Measurements from ENCODE around the gene SYCE3. TPM values are rescaled to one million over a fixed set of nuclear protein-coding genes. Genes with fewer than 3 reads are reported as not detected.
"Not testable (repeated sequence)": the region's sequence is repeated elsewhere in the genome, so short reads cannot be mapped to it uniquely, and the experiment has no call there.

Gene SYCE3
- total RNA-seq, 1 experiment from 2014 or later = not detected

- no peak for TF ChIP-seq EZH2 (IDR thresholded peaks at IDR 0.05; ENCODE audit: borderline replicate concordance, low read depth, low read length, poor library complexity, severe bottlenecking)
- TF ChIP-seq, protein P1, sequence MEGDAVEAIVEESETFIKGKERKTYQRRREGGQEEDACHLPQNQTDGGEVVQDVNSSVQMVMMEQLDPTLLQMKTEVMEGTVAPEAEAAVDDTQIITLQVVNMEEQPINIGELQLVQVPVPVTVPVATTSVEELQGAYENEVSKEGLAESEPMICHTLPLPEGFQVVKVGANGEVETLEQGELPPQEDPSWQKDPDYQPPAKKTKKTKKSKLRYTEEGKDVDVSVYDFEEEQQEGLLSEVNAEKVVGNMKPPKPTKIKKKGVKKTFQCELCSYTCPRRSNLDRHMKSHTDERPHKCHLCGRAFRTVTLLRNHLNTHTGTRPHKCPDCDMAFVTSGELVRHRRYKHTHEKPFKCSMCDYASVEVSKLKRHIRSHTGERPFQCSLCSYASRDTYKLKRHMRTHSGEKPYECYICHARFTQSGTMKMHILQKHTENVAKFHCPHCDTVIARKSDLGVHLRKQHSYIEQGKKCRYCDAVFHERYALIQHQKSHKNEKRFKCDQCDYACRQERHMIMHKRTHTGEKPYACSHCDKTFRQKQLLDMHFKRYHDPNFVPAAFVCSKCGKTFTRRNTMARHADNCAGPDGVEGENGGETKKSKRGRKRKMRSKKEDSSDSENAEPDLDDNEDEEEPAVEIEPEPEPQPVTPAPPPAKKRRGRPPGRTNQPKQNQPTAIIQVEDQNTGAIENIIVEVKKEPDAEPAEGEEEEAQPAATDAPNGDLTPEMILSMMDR (conservative IDR thresholded peaks at IDR 0.05; ENCODE audit: low read depth, low read length) = no peak
- intact Hi-C loops (cut with micrococcal nuclease; ENCODE audit: unreplicated experiment) = no loop called here
- no peak for DNase-seq (ENCODE audit: low spot score)
- ChIA-PET POLR2A (ENCODE audit: low non-redundant PET) (no interaction called here), CTCF (interaction anchor here (1.4 kb wide), 1 partner anchor 9 kb away, joined by 13 read pairs; the partner anchor contains the start of gene SCO2)
- no peaks in the 10 kb centered on the region for H3K36me3 ChIP-seq (ENCODE audit: insufficient read depth, low read length, poor library complexity, severe bottlenecking)
- no peaks in the 10 kb centered on the region for H3K9me3 ChIP-seq (ENCODE audit: low read depth, low read length, poor library complexity, severe bottlenecking)
- peaks cover 23% of the 10 kb centered on the region for H3K4me1 ChIP-seq (ENCODE audit: insufficient read depth, low read length, poor library complexity, severe bottlenecking)
- H3K27me3 ChIP-seq (replicated peaks; ENCODE audit: insufficient read depth, low read depth, low read length, poor library complexity) = peaks cover 18% of the 10 kb centered on the region
- no TSS peak for BruUV-seq (replicated peaks)
- H3K27ac ChIP-seq (ENCODE audit: low read depth, low read length, poor library complexity, severe bottlenecking) = no peak overlapping the region
- no peak overlapping the region for H3K4me3 ChIP-seq (ENCODE audit: low read depth, low read length, poor library complexity, severe bottlenecking)
These were observed 27.6 kb downstream of the SYCE3 start for GRCh38 chr22:50535113-50535512.

- H3K9me3 ChIP-seq (ENCODE audit: low read depth, low read length, poor library complexity, severe bottlenecking); intact Hi-C loops (cut with micrococcal nuclease; ENCODE audit: unreplicated experiment); DNase-seq (ENCODE audit: low spot score); H3K4me3 ChIP-seq (ENCODE audit: low read depth, low read length, poor library complexity, severe bottlenecking); POLR2A ChIA-PET (ENCODE audit: low non-redundant PET); H3K36me3 ChIP-seq (ENCODE audit: insufficient read depth, low read length, poor library complexity, severe bottlenecking); H3K27ac ChIP-seq (ENCODE audit: low read depth, low read length, poor library complexity, severe bottlenecking); CTCF ChIA-PET; BruUV-seq (replicated peaks): not testable (repeated sequence)
- peaks cover 23% of the 10 kb centered on the region for H3K27me3 ChIP-seq (replicated peaks; ENCODE audit: insufficient read depth, low read depth, low read length, poor library complexity)
- peaks cover 17% of the 10 kb centered on the region for H3K4me1 ChIP-seq (ENCODE audit: insufficient read depth, low read length, poor library complexity, severe bottlenecking)
These were observed 28.6 kb downstream of the SYCE3 start for GRCh38 chr22:50533856-50534711.

- Histone ChIP-seq H3K27ac (ENCODE audit: low read depth, low read length, poor library complexity, severe bottlenecking) (no peak overlapping the region), H3K27me3 (replicated peaks; ENCODE audit: insufficient read depth, low read depth, low read length, poor library complexity) (peaks cover 23% of the 10 kb centered on the region), H3K4me3 (ENCODE audit: low read depth, low read length, poor library complexity, severe bottlenecking) (no peak overlapping the region), H3K4me1 (ENCODE audit: insufficient read depth, low read length, poor library complexity, severe bottlenecking) (peaks cover 17% of the 10 kb centered on the region), H3K36me3 (ENCODE audit: insufficient read depth, low read length, poor library complexity, severe bottlenecking) (no peaks in the 10 kb centered on the region), H3K9me3 (ENCODE audit: low read depth, low read length, poor library complexity, severe bottlenecking) (no peaks in the 10 kb centered on the region)
- TF ChIP-seq EZH2 (IDR thresholded peaks at IDR 0.05; ENCODE audit: borderline replicate concordance, low read depth, low read length, poor library complexity, severe bottlenecking) = no peak
- TF ChIP-seq, protein P1 (conservative IDR thresholded peaks at IDR 0.05; ENCODE audit: low read depth, low read length) = no peak
- no peak for DNase-seq (ENCODE audit: low spot score)
- POLR2A ChIA-PET (ENCODE audit: low non-redundant PET) = no interaction called here
- intact Hi-C loops (cut with micrococcal nuclease; ENCODE audit: unreplicated experiment) = no loop called here
- BruUV-seq (replicated peaks) = no TSS peak
- CTCF ChIA-PET = no interaction called here
These were observed 29.6 kb downstream of the SYCE3 start for GRCh38 chr22:50532824-50533796.
